PFSK-1 (cell line): ENCODE data around the gene SF1.

ENCODE experiments used
- FOXP2 ChIP-seq: optimal IDR thresholded peaks from 2 replicates; pipeline ENCODE3; 2011; ENCODE audit warnings: borderline replicate concordance, control low read depth, inconsistent platforms; ENCODE audit not compliant: insufficient read depth; ENCODE audit errors: extremely low read length, extremely low read depth
- POLR2AphosphoS5 ChIP-seq: IDR thresholded peaks from 2 replicates; pipeline ENCODE4 v1.6.1; 2012; ENCODE audit warnings: low read depth, mild to moderate bottlenecking, control low read depth, low read length, moderate library complexity
- SIN3A ChIP-seq: IDR thresholded peaks from 2 replicates; pipeline ENCODE4 v1.6.1; 2012; ENCODE audit warnings: mild to moderate bottlenecking, low read length, moderate library complexity, borderline replicate concordance; ENCODE audit not compliant: insufficient read depth
- TAF1 ChIP-seq: IDR thresholded peaks from 2 replicates; pipeline ENCODE4 v1.6.1; 2012; ENCODE audit warnings: low read length, control low read depth, borderline replicate concordance; ENCODE audit not compliant: insufficient read depth
- TF ChIP-seq, protein P1 (sequence below), 2 experiments: IDR thresholded peaks; 2 replicates each; pipeline versions ENCODE4 v1.6.1 to v1.8.0; 2011 to 2012; ENCODE audit warnings: low read depth in 2 of 2, low read length in 2 of 2, control low read depth in 1 of 2, inconsistent platforms in 1 of 2, mild to moderate bottlenecking in 1 of 2, moderate library complexity in 1 of 2; ENCODE audit not compliant: insufficient read depth in 1 of 2

SF1 gene

GRCh38 chr11:64729851-64730382 is 48.4 kb downstream of the SF1 start:
- no peak for TF ChIP-seq POLR2AphosphoS5
- TF ChIP-seq, protein P1, sequence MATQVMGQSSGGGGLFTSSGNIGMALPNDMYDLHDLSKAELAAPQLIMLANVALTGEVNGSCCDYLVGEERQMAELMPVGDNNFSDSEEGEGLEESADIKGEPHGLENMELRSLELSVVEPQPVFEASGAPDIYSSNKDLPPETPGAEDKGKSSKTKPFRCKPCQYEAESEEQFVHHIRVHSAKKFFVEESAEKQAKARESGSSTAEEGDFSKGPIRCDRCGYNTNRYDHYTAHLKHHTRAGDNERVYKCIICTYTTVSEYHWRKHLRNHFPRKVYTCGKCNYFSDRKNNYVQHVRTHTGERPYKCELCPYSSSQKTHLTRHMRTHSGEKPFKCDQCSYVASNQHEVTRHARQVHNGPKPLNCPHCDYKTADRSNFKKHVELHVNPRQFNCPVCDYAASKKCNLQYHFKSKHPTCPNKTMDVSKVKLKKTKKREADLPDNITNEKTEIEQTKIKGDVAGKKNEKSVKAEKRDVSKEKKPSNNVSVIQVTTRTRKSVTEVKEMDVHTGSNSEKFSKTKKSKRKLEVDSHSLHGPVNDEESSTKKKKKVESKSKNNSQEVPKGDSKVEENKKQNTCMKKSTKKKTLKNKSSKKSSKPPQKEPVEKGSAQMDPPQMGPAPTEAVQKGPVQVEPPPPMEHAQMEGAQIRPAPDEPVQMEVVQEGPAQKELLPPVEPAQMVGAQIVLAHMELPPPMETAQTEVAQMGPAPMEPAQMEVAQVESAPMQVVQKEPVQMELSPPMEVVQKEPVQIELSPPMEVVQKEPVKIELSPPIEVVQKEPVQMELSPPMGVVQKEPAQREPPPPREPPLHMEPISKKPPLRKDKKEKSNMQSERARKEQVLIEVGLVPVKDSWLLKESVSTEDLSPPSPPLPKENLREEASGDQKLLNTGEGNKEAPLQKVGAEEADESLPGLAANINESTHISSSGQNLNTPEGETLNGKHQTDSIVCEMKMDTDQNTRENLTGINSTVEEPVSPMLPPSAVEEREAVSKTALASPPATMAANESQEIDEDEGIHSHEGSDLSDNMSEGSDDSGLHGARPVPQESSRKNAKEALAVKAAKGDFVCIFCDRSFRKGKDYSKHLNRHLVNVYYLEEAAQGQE (IDR thresholded peaks at IDR 0.05; ENCODE audit: insufficient read depth in 1 of 2, low read depth in 2 of 2, low read length in 2 of 2) = no peak
- no peak for TF ChIP-seq TAF1
- TF ChIP-seq SIN3A = no peak
- TF ChIP-seq FOXP2 = no peak

- TF ChIP-seq SIN3A = no peak
- TF ChIP-seq POLR2AphosphoS5 = no peak
- no peak for TF ChIP-seq FOXP2
- TF ChIP-seq TAF1 = no peak
- TF ChIP-seq, protein P1 (IDR thresholded peaks at IDR 0.05; ENCODE audit: insufficient read depth in 1 of 2, low read depth in 2 of 2, low read length in 2 of 2) = no peak
Observed at GRCh38 chr11:64728757-64729365, 49.5 kb downstream of the SF1 start.

GRCh38 chr11:64726867-64727530 is 51.3 kb downstream of the SF1 start:
- TF ChIP-seq TAF1 = no peak
- no peak for TF ChIP-seq SIN3A
- TF ChIP-seq, protein P1 (IDR thresholded peaks at IDR 0.05; ENCODE audit: insufficient read depth in 1 of 2, low read depth in 2 of 2, low read length in 2 of 2) = no peak
- TF ChIP-seq POLR2AphosphoS5 = no peak
- no peak for TF ChIP-seq FOXP2

DNA sequence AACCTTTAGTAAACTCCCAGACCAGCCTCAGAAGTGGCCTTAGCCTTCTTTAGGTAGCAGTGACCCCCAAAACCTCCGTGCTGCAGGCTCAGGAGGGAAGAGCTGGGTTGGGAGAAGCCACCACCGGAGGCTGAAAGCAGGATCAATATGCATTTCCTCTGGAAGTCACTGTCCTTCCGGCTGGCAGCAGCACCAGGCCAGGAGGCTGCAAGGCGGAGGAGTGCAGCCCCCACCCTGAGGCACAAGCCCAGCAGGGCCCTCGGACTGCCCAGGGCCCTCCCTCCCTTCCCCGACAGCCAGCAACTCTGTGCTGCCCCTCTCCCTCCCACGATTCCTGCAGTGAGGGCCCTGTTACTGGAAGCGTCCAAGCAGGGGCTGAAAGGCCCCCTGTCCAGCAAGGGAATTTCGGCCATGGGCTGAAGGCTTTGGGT is 52.1 kb downstream of the SF1 start:
- TF ChIP-seq, protein P1 (IDR thresholded peaks at IDR 0.05; ENCODE audit: insufficient read depth in 1 of 2, low read depth in 2 of 2, low read length in 2 of 2) = 0 out of 4 replicates have a peak, but pooled peaks of 1 of the 2 experiments have one; percentile 7
- TF ChIP-seq TAF1 = no peak
